DMS114 treated with DMSO at 0.1 percent for 48 hours (cell line): ENCODE data around the gene TMEFF2.

Experiments
- DNase-seq: peaks from one replicate; lab custom pipeline; 2025; ENCODE audit not compliant: unreplicated experiment; lab: John Stamatoyannopoulos, UW

Gene TMEFF2, protein sequence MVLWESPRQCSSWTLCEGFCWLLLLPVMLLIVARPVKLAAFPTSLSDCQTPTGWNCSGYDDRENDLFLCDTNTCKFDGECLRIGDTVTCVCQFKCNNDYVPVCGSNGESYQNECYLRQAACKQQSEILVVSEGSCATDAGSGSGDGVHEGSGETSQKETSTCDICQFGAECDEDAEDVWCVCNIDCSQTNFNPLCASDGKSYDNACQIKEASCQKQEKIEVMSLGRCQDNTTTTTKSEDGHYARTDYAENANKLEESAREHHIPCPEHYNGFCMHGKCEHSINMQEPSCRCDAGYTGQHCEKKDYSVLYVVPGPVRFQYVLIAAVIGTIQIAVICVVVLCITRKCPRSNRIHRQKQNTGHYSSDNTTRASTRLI

DNA sequence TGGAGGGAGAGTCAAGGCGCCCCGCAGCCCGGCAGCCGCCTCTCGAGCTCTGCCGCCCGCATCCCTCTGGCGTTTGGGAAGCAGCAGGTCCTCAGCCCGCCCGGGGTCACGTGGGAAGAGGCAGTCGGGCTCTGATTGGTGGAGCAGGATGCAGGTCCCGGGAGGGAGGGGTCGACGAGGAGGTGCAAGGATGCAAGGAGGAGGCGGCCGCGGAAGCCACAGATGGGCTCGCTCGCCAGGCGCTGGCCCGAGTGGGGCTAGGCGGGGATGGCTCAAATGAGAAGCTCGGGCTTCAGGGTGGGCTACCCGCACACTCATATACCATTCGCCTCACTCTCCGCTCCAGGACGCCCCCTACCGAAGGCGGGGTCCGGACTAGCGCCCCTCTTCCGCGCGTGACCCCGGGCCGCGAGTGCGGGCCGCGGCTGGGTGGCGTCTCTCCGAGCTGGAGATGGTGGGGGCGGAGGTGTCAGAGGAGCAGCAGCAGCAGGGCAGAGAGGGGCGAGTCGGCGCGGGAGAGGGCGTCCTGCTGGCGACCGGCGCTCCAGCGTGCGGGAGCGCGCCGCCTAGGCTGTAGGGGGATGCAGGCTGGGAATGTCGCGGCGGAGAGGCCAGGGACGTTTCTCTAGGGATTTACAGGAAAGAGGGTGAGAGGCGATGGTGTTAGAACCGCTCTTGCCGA, at the start of gene TMEFF2:
Gene TMEFF2 (minus strand): TSS at position 68 of the 682 bp plus-strand sequence. CDS start 409 bp downstream, outside the sequence.
- peak; percentile 11 for DNase-seq

DNA sequence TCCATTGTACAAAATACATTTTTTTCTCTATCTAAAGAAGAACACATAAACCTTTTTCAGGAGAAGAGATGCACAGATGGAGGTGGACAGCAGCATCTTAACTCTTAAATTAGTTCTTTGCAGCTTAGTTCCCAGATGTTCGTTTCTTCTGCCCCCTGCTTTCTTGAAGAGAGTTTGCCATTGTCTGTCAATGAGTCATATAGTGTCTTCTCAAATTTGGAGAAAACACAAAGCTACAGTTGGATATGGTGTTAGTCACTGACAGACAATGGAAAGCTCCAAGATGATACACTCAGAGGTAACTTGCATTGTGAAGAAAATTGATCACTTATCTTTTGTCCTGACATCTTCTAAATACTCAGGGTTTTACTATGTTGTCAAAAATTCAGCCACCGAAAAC, 48.8 kb upstream of the TMEFF2 start:
- DNase-seq, result no peak

DNA sequence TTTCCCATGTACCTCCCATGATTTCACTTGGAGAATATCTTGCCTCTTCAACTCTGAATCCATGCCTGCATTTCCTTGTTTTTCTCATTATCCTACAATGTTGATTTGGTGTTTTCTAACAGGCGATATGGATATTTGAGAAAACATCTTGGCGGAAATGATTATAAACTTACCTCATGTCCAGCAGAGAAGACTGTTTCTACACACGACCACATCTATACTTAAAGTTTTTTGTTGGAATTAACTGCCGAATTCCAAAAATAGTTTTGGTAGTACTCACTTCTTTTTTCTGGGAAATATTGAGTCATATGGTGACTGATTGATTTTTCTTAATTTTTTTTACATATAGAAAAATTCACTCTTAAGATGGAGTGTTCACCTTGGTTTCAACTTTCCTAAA, 41.4 kb upstream of the TMEFF2 start:
- DNase-seq, result no peak

DNA sequence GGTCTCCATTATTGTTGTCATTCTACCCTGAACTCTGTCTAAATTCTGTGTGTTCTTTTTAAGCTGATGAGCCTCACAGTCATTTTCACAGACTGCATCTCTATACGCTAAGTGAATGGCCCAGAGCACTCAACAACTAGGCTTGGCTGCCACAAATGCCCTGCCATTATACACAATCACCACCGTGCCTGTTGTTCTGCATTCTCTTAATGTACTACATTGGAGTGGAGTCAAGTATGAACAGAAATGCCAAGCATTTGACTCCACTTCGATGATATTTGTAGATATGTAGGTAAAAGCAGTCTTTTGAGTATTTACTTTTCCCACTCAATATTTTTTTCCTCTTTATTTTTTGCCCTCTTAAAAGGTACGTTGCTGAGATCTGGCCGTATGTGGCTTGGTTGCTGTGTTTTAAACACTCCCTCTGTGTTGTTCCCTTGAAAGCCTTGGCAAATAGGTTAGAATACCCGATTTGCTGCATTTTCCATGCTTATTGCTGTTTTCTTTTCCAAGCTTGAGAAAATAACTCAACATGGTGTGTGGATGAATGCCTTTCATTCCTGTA, 36.2 kb upstream of the TMEFF2 start:
- DNase-seq, result no peak

DNA sequence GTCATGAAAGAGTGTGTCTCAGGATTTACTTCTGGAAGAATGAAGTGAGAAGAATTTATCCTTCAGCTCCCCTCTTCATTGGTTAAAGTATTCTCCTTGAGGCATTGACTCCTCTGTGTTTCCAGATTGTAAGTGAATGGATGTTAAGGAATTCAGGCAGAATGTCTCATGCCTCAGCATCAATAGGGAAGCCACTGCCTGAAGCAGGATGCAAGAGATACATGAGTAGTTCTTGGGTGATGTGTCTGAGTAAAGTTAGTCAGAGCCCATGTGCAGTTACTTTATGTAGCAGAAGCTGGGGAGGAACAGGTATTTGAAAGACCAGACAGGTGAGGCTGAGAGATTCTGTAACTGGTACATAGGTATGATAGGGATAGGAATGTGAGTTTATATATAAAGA, 34.0 kb upstream of the TMEFF2 start:
- no peak for DNase-seq

DNA sequence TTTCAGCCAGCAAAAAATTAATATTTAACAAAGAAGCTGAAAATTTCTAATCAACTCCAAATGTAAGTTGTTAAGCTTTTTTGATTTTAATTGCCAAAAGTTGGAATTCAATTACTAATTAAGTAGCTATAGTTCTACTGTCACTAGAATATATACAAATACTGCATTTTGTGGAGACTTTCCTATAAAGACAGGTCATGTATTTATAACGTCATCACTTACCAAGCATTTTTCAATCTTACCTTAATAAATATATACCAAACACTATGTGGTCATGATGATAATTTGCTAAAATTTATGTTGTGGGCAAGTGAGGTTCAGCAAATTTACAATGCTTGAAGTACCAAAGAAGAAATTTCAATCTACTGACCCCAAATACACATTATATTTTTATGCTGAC, 24.2 kb upstream of the TMEFF2 start:
- no peak for DNase-seq

DNA sequence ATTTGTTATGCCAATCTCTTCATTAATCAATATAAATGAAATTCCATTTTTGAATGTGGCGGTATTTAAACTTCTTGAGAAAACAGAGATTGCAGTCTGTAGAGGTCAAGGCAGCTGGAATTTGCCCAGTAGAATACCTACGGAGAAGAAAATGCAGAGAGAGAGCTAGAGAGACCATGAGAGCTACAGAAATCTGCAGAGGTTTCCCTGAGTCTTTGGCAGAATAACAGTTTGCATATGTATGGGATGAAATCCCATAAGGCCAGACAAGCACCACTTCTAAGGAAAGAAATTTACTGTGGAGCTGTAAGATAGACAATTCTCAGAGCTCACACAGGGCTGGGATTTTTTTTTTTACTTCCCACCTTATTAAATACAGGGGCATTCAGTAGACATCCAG, 23.6 kb upstream of the TMEFF2 start:
- no peak for DNase-seq

DNA sequence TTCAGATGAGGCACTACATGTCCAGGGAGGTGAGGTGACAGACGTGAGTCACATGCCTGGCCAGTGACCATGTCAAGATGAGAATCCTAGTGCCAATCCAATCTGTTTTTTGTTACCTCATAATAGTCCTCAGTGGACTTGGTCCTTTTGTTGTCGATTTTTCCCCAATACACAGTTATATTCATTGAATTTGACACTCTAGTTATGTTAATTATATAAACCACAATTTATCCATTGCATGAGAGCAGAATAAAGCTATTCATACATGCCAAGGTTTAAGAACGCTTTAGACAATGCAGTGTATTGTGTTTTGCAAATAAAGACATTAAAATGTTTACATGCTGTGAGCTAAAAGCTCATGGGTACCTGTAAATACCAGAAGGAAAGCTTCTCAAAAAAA, 21.6 kb upstream of the TMEFF2 start:
- DNase-seq, result no peak

DNA sequence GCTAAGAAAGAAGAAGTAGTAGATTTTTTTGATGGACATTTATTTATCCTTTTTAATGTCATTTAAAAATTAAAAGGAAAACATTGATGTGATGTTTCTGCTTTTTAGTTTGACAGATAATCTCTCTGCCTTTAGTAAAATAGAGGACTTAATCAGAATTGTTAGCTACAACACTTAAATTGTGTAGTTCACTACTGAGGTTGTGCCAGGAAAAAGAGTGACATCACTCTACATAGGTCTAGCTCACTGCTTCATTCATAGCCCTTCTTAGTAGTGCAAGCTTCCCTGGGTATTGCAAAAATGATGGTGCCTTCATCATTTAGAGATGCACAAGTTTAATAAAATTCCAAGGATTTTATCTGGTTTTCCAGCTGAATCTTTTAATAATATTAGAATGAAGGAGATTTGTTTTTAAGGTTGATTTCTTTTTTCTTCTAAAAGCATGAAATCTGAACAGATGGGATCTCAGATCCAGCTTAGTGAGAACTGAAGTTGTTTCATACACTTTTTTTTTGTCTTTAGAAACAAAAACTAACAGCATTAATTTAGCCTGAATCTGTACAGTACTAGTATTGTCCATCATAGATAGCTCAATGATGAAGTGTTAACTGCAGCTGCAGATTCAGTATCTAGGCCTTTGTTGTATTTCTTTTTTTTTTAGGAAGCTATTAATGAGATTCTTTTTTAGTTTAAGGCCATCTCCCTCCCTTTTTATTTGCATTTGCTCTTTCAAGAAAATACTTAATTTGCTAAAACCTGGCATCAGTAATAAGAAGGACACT, 20.6 kb upstream of the TMEFF2 start:
- no peak for DNase-seq

DNA sequence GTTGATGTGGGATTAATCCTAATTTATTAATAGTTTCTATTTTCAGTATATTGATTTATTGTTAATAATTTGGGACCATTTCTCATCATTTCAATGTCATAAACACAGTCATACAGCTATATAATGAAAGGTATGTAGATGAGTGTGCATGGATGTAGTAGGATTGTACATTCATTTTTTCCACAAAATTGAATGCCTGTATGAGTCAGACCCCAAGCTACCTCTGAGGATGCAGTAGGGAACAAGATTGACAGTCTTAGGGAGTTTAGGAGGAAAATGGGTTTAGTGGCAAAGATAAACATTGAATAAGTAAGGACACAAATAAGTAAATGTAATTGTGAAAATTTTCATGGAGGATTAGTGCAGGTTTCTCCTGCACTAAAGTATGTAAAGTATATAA, 14.1 kb upstream of the TMEFF2 start:
- no peak for DNase-seq

DNA sequence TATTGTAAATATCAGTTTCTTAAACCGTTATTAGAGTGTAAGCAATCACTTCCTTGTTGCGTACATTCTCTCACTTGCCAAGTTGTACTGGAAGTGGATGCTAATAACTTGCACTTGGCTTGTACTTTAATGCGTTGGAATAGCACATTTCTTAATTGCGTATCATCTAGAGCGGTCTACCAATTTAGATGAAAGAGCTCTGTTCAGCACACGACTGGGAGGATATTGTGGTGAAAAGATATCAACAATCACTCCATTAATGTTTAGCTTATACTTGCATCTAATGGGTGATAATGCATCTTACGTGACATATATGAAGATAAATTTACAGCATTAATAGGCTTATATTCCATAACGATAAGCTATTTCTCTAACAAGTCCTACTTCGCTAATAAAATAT, 11.7 kb upstream of the TMEFF2 start:
- no peak for DNase-seq

DNA sequence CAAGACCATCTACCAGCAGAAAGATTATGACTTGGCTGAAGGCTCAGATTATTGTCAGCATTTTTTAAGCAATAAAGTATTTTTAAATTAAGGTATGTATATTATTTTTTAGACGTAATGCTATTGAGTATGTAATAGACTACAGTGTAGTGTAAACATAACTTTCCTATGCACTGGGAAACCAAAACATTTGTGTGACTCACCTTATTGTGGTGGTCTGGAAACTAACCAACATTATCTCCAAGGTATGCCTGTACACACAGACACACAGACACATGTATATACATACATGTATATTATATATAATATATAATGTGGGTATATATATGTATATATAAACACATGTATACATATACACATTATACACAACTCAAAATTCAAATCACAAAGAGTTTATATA, 9.1 kb upstream of the TMEFF2 start:
- DNase-seq, result no peak

DNA sequence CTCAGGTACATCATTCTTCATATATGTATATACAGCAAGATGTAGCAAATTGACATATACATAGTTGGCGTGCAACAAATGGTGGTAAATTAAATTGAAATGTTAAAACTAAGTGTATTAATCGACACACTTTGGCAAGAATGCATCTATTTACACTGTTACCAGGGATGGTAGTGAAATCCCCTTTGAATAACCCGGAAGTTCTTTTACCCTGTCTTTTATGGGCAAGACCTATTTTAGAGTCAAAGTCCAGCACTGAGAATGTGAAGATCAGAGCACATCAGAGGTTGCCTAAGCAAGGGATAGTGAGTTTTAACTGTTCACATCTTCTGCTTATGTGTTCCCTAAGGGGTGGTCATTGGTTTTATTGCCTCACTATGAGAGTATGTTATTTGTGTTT, 7.6 kb upstream of the TMEFF2 start:
- DNase-seq, result no peak

DNA sequence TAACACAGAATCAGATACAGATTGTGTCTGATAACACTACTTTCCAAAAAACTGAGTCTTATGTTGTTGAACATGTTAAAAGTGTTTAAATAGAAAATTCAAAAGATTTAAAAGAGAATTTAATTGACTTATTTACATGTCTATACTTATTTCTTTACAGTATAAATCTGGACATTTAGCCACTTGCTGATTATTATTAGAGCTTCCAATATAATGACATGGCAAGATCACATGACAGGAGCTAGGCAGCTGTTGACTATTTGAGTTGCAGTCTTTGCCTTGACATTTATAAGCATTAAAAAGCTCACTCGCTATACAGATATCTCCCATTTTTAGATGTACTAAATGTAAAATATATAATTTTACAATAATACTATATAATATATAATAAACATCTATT, 6.4 kb upstream of the TMEFF2 start:
- DNase-seq, result no peak

DNA sequence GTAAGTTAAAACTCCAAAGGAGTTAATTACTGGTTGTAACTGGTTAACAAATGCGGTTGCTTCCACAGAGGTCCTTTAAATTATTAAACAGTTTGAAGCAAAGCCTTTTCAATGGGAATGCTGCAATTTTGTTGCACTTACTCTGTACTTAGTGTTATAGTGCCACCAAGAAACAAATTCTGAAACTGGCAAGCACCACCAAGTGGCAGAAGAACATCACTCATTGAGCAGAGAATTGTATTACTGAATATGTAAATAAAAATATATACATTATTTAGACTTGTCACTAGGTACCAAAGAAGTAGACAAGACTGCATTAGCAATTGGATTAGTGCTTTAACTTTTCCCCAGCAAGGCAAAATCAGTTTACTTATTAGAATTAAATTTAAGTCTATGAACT, 2.6 kb upstream of the TMEFF2 start:
- peak; percentile 3 for DNase-seq

DNA sequence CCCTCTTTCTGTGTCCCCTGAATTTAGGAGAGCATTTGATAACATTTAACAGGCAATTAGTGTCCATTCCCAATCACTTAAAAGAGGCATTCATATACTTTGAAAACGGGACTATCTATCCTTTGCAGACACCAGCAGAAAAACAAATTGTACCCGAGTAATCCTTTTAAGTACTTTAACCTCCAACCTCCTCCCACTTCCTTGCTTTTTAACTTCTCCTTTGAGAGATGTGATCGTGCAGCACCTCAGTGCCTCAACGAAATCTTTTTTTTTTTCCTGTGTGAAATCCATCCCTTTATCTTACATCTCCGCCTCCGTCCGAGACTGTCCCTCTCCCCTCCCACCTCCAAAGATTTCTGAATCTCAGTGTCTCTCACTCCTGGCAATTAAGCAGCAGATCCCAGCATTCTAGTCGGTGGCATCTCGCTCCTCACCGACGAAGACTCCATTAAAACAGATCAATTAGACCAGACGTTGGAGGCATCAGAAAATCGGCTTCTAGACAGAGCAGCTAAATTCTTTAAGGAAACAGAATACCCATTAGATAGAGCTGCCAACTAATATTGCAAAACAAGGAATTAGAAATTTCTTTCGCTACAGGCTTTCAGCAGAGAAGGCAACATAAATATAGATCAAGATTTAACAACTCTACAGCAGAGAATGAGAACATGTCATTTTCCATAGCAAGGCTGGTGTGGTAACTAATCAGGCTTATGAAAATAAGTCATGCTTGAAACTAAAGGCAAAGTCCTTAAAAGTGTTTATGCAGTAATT, 1.9 kb upstream of the TMEFF2 start:
- DNase-seq, result no peak

DNA sequence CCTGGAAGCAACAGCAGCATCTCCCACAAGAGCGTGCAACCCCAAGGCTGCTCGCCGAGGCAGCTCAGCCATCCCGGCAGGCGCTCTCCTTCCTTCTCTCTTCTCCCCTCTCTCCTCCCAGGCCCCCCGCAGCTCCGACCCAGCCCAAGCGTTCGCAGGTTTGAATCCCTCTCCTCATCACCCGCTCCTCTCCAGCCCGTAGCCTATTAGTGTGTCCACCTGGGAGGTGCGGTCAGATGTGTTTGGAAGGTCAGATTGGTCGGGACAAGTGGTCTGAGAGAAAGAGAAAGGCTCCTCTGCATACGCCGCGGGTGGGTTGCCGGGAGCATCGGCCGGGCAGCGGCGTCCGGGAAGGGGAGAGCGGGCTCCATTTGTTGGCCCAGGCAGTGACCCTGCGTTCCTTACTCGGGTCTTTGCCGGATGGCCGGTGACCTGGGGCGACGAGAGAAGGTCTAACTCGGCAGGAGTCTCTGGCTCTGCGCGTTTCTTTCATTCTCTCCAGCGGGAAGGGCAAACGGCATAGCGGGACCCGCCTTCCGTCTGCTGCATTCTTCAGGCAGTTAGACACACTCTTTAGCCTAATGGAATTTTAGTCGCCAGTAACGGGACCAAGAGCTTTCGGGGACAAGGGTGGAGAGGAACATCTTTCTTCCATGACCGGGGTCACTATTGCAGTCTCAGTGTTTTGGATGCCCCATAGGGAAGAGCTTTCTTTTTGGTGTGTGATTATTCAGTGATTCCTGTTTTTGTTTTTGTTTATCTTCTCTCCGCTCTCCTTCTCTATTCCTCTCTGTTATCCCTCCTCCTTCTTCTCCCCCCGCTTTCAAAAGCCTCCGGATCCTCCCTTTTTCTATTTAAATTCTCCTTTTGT, 1.1 kb upstream of the TMEFF2 start:
- DNase-seq, result no peak

DNA sequence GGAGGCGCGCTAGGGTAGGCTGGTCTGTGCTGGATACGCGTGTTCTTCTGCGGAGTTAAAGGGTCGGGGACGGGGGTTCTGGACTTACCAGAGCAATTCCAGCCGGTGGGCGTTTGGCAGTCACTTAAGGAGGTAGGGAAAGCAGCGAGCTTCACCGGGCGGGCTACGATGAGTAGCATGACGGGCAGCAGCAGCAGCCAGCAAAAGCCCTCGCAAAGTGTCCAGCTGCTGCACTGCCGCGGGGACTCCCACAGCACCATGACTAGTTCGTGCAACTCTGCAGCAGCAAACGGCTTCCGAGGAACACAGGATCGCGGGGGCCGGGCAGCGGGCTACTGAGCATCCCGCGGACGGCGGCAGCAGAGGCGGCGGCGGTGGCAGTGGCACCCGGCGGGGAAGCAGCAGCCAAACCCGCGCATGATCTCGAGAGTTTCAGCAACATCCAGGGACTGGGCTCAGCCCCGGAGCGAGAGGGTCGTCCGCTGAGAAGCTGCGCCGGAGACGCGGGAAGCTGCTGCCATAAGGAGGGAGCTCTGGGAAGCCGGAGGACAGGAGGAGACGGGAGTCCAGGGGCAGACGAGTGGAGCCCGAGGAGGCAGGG, 368 bp downstream of the TMEFF2 start:
- DNase-seq, result no peak

DNA sequence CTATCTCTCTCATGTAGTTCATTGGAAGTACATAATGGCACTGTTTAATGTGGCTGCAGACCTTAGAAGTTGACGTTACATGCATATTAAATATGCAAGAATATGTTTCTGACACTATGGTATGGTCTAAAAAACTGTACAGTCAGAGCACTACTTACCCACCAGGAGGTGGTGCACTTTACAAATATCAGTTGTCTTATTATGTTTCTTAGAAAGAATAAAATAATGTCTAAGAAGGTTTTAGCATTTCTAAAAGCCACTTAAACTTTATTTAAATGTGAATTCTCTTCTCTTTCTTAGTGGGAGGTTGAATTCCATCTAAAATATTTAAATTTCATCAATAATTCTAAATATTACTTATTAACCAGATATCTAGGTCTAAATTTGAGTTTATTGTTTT, 4.3 kb downstream of the TMEFF2 start:
- peak; percentile 7 for DNase-seq

DNA sequence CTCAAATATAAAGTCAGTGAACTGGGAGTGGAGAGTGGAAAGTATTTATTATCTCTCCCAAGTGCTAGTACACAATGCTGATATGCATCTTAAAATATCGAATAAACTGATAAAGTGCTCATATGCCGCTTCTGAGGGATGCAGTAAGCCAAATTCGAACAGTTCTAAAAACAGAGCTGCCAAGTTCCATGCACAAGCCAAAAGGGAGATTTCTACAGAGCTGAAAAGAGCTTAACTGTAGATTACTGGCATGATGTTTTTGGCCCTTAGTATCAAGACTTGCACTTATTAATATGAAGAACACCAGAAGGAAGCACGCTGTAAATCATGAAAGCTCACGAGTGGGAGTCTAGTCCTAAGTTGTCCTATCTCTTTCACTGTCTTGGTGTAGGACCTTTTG, 7.9 kb downstream of the TMEFF2 start:
- DNase-seq, result no peak
